ENCODE measurements around the gene HIGD1C. TPM values are rescaled to one million over a fixed set of nuclear protein-coding genes. Genes with fewer than 3 reads are reported as not detected.

The HIGD1C gene
- total and polyA plus RNA-seq, 2 experiments from 2014 or later = not detected

GRCh38 chr12:50981319-50982239 lies 29.2 kb downstream of the HIGD1C start:
- H3K79me2 ChIP-seq (replicated peaks; ENCODE audit: insufficient read depth) = no peaks in the 10 kb centered on the region
- H3K4me3 Mint-ChIP-seq = no peak overlapping the region
- H3K27me3 Mint-ChIP-seq (ENCODE audit: insufficient read depth, low read depth, poor library complexity) = no peaks in the 10 kb centered on the region
- no peaks in the 10 kb centered on the region for H3K36me3 ChIP-seq (ENCODE audit: insufficient read depth)
- no peak overlapping the region for H3K4me2 ChIP-seq
- DNase-seq (ENCODE audit: low spot score) (no peak), ATAC-seq (no peak)
- H3K4me1 ChIP-seq (ENCODE audit: insufficient read depth) = 0 out of 2 replicates have a peak, but pooled peaks cover 4% of the 10 kb centered on the region
- TF ChIP-seq STAT1 (IDR thresholded peaks at IDR 0.05; ENCODE audit: unreplicated experiment) (no peak), NANOG (IDR thresholded peaks at IDR 0.05; ENCODE audit: borderline replicate concordance) (no peak), ZNF462 (CRISPR knock-in tag; IDR thresholded peaks at IDR 0.05) (no peak), JUNB (IDR thresholded peaks at IDR 0.05; ENCODE audit: unreplicated experiment) (no peak), EZH2phosphoT487 (IDR thresholded peaks at IDR 0.05; ENCODE audit: unreplicated experiment) (no peak)
- TF ChIP-seq, protein P1, sequence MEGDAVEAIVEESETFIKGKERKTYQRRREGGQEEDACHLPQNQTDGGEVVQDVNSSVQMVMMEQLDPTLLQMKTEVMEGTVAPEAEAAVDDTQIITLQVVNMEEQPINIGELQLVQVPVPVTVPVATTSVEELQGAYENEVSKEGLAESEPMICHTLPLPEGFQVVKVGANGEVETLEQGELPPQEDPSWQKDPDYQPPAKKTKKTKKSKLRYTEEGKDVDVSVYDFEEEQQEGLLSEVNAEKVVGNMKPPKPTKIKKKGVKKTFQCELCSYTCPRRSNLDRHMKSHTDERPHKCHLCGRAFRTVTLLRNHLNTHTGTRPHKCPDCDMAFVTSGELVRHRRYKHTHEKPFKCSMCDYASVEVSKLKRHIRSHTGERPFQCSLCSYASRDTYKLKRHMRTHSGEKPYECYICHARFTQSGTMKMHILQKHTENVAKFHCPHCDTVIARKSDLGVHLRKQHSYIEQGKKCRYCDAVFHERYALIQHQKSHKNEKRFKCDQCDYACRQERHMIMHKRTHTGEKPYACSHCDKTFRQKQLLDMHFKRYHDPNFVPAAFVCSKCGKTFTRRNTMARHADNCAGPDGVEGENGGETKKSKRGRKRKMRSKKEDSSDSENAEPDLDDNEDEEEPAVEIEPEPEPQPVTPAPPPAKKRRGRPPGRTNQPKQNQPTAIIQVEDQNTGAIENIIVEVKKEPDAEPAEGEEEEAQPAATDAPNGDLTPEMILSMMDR (conservative IDR thresholded peaks at IDR 0.05; ENCODE audit: low read depth in 2 of 2) = no peak
- no peak overlapping the region for H2AFZ ChIP-seq
- H3K9me3 Mint-ChIP-seq = no peaks in the 10 kb centered on the region
- H3K9me2 ChIP-seq (ENCODE audit: insufficient read depth) = no peaks in the 10 kb centered on the region
- H4K20me1 ChIP-seq (replicated peaks; ENCODE audit: insufficient read depth) = no peaks in the 10 kb centered on the region
- H3K4me3 ChIP-seq = no peak overlapping the region
- H3K27me3 ChIP-seq (ENCODE audit: insufficient read depth) = no peaks in the 10 kb centered on the region
- H3F3A ChIP-seq (replicated peaks; ENCODE audit: low read depth) = no peaks in the 10 kb centered on the region
- H3K27ac Mint-ChIP-seq = no peak overlapping the region
- H3K27ac ChIP-seq (ENCODE audit: low read depth) = no peak overlapping the region
- peaks cover 7% of the 10 kb centered on the region; the same call in 2 of the 3 replicates for H3K36me3 Mint-ChIP-seq (ENCODE audit: low read depth)
- H3K4me1 Mint-ChIP-seq = peaks cover 2% of the 10 kb centered on the region; the same call in 1 of the 3 replicates
